IgD-negative memory B cell (primary cell): Measurements from ENCODE around the gene BDKRB1. TPM values are rescaled to one million over a fixed set of nuclear protein-coding genes. Genes with fewer than 3 reads are reported as not detected.

ENCODE experiments used
- H3K27ac Mint-ChIP-seq, 3 donors: one replicate each; pipeline ENCODE4 v1.8.0; 2020 to 2022; ENCODE audit warnings: mild to moderate bottlenecking in 3 of 3, mixed read lengths in 3 of 3, moderate library complexity in 1 of 3
- H3K27me3 Mint-ChIP-seq: one replicate; pipeline ENCODE4 v1.8.0; 2021; ENCODE audit warnings: mixed read lengths
- H3K36me3 Mint-ChIP-seq: one replicate; pipeline ENCODE4 v1.8.0; 2020; ENCODE audit warnings: mild to moderate bottlenecking, mixed read lengths
- H3K4me1 Mint-ChIP-seq, 3 donors: one replicate each; pipeline ENCODE4 v1.8.0; 2020 to 2022; ENCODE audit warnings: mixed read lengths in 3 of 3, mild to moderate bottlenecking in 1 of 3
- H3K4me3 Mint-ChIP-seq, 4 donors: one replicate each; pipeline ENCODE4 v1.8.0; 2020 to 2022; ENCODE audit warnings: mild to moderate bottlenecking in 4 of 4, mixed read lengths in 4 of 4, moderate library complexity in 3 of 4
- H3K9me3 Mint-ChIP-seq, 3 donors: one replicate each; pipeline ENCODE4 v1.8.0; 2020 to 2021; ENCODE audit warnings: mixed read lengths in 3 of 3, mild to moderate bottlenecking in 1 of 3
- polyA plus RNA-seq: library from polyadenylated mRNA; unstranded; fragments of 300-500 nt; fragmentation: Illumina TruSeq; gene quantifications from one replicate; pipeline ENCODE4 v1.2.3, GENCODE V29; 2021

The BDKRB1 gene
- polyA plus RNA-seq, 1 donor from 2014 or later, result not detected

DNA sequence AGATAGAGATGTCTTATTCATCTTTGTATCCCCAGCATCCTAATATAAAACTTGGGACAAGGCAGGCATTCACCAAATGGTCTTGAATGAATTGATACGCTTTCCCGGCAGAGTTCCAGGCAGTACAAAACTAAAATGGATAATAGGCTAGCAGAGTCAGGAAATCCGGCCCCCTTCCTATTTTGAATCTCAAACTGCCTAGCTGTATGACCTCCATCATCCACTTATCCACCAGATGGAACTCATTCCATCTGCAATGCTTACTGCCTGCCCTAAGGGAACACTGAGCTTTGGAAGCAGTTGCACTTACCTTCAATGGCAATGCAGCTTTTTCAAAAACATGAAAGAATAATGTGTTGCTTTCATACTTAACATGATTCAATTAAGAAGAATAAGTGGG lies 43.4 kb downstream of the BDKRB1 start:
- H3K36me3 Mint-ChIP-seq, result peaks cover 4% of the 10 kb centered on the region
- peaks cover 0 to 1% (median 0%) of the 10 kb centered on the region in 3 donors for H3K4me1 Mint-ChIP-seq
- no peaks in the 10 kb centered on the region for H3K9me3 Mint-ChIP-seq
- no peaks in the 10 kb centered on the region for H3K27me3 Mint-ChIP-seq
- H3K27ac Mint-ChIP-seq, result no peak overlapping the region
- no peak overlapping the region for H3K4me3 Mint-ChIP-seq

DNA sequence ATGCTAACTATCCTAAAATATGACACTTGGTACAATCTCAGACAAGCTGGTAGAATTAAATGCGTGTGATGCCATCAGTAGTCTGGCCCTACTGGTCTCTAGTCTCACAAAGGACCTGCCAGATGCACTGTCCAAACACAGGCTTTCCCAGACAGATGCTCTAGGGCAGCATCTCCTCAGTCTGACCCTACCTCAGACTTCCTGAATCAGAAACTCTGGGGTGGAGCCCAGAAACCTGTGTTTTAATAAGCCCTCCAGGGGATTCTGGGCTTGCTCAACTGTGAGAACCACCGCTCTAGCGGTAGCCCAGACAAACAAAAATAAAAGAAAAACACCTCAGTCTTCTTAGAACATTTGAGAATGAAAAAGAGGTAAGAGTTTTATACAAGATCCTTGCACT lies 48.0 kb downstream of the BDKRB1 start:
- Mint-ChIP-seq H3K4me3 (no peak overlapping the region), H3K36me3 (peaks cover 9% of the 10 kb centered on the region), H3K4me1 (no peaks in the 10 kb centered on the region), H3K27ac (no peak overlapping the region), H3K9me3 (no peaks in the 10 kb centered on the region), H3K27me3 (no peaks in the 10 kb centered on the region)

DNA sequence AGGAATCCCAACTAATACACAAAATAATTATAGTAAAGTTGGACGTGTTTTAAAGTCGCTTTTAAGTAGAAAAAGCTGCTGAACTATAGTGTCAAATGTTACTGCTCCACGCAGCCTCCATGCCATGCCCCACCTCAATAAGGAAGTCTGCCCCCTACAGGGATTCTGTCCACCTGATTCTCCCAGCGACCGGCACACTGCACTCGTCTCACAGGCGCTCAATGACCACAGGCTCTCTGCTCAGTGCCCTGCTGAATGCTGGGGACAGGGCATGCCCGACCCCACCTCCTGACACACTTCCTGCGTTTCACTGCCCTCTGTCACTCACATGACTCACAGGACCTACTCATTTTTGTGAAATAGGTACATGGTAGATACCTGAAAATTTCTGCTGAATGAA lies 48.9 kb downstream of the BDKRB1 start:
- no peaks in the 10 kb centered on the region for H3K9me3 Mint-ChIP-seq
- H3K27ac Mint-ChIP-seq, result no peak overlapping the region
- peaks cover 9% of the 10 kb centered on the region for H3K36me3 Mint-ChIP-seq
- no peaks in the 10 kb centered on the region for H3K27me3 Mint-ChIP-seq
- H3K4me1 Mint-ChIP-seq, result no peaks in the 10 kb centered on the region
- no peak overlapping the region for H3K4me3 Mint-ChIP-seq

DNA sequence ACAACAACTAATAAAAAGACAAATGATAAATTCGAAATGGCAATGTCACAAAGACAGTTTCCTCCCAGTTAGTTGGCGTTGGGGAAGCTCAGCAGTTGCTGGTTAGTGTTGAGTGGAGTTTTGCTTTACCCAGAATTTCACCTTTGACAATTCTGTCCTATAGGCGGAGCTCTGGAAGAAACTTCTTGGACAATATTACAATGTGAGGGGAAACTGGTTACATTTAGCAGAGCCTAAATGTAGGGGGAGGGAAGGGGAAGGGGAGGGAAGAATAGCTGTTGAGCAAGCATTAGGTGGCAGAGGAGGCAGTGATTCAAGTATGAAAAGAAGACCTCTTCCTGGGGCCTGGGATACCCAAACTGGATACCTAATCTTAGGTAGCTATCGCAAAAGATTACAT lies 51.4 kb downstream of the BDKRB1 start:
- Mint-ChIP-seq H3K4me1 (no peaks in the 10 kb centered on the region), H3K27me3 (no peaks in the 10 kb centered on the region), H3K4me3 (no peak overlapping the region), H3K36me3 (peaks cover 7% of the 10 kb centered on the region), H3K27ac (no peak overlapping the region), H3K9me3 (no peaks in the 10 kb centered on the region)

DNA sequence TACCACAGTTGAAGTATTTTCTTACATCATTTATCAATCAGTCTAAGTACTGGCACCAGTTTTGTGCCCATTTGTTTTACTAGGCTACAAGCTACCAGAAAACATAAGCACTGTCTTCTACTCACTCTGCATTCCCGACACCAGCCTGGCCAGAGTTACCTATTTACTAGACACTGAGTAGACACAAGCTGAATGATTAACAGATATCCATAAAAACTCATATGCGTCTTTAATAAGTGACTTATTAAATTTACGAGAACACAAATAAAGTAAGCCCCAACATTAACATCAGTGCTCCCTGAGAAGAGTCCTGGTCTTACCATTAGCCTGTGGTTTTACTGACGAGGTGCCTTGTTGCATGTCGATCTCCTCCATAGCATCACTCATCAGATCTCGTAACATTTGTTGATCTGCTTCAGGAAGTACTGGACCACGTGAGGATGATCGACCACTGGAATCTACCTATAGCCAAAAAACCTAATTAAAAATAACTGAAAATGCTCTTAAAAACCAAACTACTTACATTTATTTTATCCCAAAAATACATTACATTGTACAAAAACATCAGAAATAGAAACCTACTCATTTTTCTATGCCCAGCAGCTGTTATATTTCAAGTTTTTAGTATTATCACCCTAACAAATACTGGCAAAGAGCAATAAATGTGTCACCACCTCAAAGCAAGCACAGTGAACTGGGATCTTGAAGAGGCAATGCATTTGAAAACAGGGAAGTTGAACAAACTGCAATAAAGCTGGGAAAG lies 53.3 kb downstream of the BDKRB1 start:
- Mint-ChIP-seq H3K36me3 (peaks cover 9% of the 10 kb centered on the region), H3K27me3 (no peaks in the 10 kb centered on the region), H3K9me3 (no peaks in the 10 kb centered on the region), H3K4me3 (no peak overlapping the region), H3K4me1 (no peaks in the 10 kb centered on the region), H3K27ac (no peak overlapping the region)

DNA sequence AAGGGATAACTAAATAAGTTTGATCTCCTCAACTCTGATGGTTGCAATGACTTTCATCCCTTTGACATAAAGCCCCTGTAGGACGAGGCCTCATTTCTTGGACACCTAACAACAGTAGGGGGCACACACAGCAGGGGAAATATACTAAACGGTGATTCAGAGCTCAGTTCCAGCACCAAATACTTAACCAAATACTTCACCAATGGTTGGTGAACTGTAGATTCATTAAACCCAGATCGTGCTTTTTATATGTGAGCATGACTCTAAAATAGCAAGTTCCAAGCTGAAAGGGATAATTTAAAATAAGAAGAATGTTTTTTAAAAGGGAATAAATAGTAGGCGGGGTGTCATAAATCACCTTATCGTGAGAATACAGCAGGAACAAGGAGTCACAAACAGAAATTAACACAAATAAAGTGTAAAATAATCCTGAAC lies 53.9 kb downstream of the BDKRB1 start:
- H3K9me3 Mint-ChIP-seq, result no peaks in the 10 kb centered on the region
- H3K27me3 Mint-ChIP-seq, result no peaks in the 10 kb centered on the region
- no peak overlapping the region for H3K4me3 Mint-ChIP-seq
- no peaks in the 10 kb centered on the region for H3K4me1 Mint-ChIP-seq
- H3K27ac Mint-ChIP-seq, result no peak overlapping the region
- H3K36me3 Mint-ChIP-seq, result peaks cover 9% of the 10 kb centered on the region

DNA sequence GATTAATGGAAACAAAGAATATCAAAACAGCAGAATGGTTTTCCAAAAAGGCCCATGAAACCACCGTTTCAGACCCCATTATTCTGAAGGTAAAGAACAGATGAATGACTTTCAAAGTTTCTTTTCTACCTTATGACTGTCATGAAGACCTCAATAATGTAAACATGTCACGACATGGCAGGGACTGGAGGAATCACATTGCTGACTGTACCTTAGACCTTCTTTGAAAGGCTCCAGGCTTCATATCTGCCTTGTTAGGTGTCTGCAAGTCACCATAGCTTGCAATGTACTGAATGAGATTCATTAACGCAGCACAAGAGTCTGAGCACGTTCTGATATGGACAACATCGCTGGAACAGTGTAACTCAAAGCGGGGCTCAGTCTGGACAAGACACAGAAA lies 54.9 kb downstream of the BDKRB1 start:
- H3K4me3 Mint-ChIP-seq, result no peak overlapping the region
- H3K4me1 Mint-ChIP-seq, result no peaks in the 10 kb centered on the region
- peaks cover 11% of the 10 kb centered on the region for H3K36me3 Mint-ChIP-seq
- no peaks in the 10 kb centered on the region for H3K27me3 Mint-ChIP-seq
- H3K27ac Mint-ChIP-seq, result no peak overlapping the region
- H3K9me3 Mint-ChIP-seq, result no peaks in the 10 kb centered on the region

Other genes with a start within 250 kb of the BDKRB1 start
- gene C14orf132, start 216.8 kb upstream of the BDKRB1 start, polyA plus RNA-seq, result 0.04 TPM
- not detected for gene BDKRB2, start 51.4 kb upstream of the BDKRB1 start, polyA plus RNA-seq
- 1.9 TPM for gene ATG2B, start 107.1 kb downstream of the BDKRB1 start, polyA plus RNA-seq
- gene GSKIP, start 107.3 kb downstream of the BDKRB1 start, polyA plus RNA-seq, result 23.7 TPM
- gene AK7, start 135.9 kb downstream of the BDKRB1 start, polyA plus RNA-seq, result not detected
- gene PAPOLA, start 246.2 kb downstream of the BDKRB1 start, polyA plus RNA-seq, result 95.1 TPM